ENCODE results near the gene RAET1E.
"Not testable (repeated sequence)": the region's sequence is repeated elsewhere in the genome, so short reads cannot be mapped to it uniquely, and the experiment has no call there.

RAET1E gene, protein sequence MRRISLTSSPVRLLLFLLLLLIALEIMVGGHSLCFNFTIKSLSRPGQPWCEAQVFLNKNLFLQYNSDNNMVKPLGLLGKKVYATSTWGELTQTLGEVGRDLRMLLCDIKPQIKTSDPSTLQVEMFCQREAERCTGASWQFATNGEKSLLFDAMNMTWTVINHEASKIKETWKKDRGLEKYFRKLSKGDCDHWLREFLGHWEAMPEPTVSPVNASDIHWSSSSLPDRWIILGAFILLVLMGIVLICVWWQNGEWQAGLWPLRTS

GRCh38 chr6:149897855-149898744 lies at the start of gene RAET1E:
TSS of gene RAET1E (minus strand) at chr6:149898113. CDS start at chr6:149890901, 7,212 bp downstream.
- DNase-seq = no peak

DNA sequence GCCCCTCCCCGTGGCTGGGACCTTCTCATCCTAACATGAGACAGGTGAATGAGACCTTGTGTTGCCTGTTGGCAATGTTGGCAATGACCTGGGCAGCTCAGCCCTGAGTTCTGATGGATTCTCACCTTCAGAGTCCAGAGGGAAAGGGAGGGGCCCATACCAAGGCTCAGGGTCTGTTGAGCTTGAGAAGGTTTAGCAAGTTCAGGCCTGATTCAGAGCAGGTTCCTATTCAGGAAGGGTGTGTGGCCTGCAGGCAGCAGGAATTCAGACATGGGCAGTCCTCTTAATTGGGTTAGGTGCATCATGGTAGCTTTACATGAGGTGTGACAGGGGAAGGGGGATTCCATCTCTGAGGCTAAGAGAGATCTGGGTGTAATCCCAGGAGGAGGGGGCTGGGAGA lies 49.6 kb upstream of the RAET1E start:
- DNase-seq = not testable (repeated sequence)

- DNase-seq = not testable (repeated sequence)
Observed at GRCh38 chr6:149946631-149947030, 48.7 kb upstream of the RAET1E start.

GRCh38 chr6:149945276-149945675 lies 47.4 kb upstream of the RAET1E start:
- DNase-seq = not testable (repeated sequence)

DNA sequence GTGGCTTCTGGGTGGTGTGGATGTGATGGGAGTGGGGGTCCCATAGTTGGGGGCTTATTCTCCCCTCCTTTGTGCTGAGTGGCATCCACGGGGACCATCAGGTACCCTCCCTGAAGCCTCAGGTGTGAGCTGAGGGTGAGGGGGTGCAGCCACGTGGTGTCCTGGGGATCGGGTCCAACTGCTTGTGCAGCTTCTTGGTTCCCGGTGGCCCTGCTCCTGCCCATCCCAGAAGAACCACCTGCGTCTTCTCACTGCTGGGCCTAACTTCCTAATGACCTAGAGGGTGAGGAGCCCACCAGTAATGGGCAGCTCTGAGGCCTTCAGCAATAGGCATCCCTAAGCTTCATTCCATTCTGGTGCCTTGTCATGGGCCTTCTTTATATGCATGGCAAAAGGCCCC lies 45.4 kb upstream of the RAET1E start:
- not testable (repeated sequence) for DNase-seq

- DNase-seq = no peak
Observed at GRCh38 chr6:149942461-149942829, 44.5 kb upstream of the RAET1E start.

DNA sequence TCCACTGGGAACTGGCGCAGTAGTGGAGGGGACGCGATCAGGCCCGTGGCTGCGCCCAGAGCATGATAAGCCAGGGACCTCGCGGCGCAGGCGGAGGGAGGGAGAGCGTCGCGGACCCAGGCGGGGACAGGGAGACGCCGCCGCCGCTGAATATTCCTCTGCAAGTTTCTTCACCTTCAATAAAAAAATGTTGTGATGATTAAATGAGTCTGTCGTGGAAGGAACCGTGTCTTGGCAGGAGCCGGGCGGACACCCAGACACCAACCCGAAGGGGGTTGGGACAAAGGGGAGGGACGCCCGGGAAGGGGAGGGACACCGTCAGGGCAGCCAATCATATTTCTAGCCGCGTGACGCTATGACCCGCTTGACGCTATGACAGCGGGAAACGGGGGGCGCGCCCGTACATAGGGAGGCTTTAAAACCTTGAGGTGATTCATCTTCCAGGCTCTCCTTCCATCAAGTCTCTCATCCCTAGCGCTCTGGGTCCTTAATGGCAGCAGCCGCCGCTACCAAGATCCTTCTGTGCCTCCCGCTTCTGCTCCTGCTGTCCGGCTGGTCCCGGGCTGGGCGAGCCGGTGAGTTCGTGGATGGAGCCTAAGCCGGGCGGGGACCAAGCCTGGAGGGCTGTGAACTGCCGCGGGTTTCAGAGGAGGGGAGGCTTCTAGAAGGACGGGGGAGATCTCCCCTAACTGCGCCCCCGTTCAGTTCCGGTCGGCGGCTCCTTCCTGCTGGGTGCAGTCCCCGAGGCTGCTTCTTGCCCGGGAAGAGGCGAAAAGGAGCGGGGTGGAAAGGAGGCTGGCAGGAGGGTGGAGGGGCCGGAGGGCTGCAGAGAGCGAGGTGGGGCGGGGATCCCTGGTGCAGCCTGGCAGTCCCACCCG lies 43.9 kb upstream of the RAET1E start, which contains the start of gene ULBP2:
Gene ULBP2, plus strand, starts transcription at position 432 of the 878 bp plus-strand sequence. Its CDS starts 59 bp downstream, at position 491.
- peak; percentile 81 to 92 for DNase-seq

GRCh38 chr6:149940672-149940982 lies 42.7 kb upstream of the RAET1E start:
- DNase-seq = no peak

DNA sequence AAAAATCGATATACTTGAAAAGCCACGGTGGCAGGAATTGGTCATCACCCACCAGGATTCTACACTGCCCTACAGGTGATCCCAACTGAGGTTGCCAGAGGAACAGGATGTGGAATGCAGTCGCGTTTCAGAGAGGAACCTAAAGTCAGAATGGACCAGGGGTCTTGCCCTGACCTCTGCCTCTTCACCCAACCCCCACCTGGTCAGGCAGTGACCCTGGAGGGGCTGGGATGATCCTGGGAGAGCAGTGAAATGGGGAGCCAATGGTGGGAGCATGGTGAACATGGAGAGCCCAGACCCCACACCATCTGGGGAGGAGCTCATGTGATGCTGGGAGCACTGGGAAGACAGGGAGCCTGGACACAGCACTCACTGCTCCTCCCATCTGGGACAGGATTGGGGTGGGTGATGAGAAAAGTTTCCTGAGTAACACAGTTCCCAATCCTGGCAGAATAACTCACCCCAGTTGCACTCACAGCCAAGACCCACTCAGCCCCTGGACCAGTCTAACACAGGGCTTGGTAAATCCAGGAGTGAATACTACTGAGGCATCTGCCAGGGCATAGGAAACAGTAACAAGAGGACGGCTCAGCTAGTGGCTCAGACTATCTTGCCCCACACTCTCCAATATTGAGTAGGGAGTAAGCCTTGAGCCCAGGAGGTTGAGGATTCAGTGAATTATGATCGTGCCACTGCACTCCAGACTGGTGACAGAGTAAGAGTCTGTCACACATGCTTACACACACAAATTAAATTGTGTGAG lies 42.2 kb upstream of the RAET1E start:
- DNase-seq = no peak

GRCh38 chr6:149939356-149939648 lies 41.4 kb upstream of the RAET1E start:
- DNase-seq = no peak

GRCh38 chr6:149938571-149939355 lies 40.9 kb upstream of the RAET1E start:
- no peak for DNase-seq

GRCh38 chr6:149938013-149938570 lies 40.2 kb upstream of the RAET1E start:
- not testable (repeated sequence) for DNase-seq

DNA sequence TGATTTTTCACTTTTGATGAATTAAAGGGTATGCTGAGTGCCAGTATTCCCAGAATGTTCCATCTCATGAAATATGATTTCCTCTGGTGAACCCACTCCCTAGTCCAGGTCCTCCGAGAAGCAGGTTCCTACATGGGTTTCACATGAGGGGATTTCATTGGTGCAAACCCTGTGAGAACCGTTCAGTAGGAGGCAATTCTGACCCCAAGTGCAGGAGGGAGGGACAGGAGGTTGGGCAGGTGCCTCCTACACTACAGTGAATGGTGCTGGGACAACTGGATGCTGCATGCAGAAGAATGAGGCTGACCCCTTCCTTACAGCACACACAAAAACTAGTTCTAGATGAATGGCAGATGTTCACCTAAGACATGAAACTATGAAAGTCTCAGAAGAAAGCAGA lies 38.8 kb upstream of the RAET1E start:
- no peak for DNase-seq

GRCh38 chr6:149935668-149936067 lies 37.8 kb upstream of the RAET1E start:
- no peak for DNase-seq

- DNase-seq = no peak
Observed at GRCh38 chr6:149935246-149935645, 37.3 kb upstream of the RAET1E start.

DNA sequence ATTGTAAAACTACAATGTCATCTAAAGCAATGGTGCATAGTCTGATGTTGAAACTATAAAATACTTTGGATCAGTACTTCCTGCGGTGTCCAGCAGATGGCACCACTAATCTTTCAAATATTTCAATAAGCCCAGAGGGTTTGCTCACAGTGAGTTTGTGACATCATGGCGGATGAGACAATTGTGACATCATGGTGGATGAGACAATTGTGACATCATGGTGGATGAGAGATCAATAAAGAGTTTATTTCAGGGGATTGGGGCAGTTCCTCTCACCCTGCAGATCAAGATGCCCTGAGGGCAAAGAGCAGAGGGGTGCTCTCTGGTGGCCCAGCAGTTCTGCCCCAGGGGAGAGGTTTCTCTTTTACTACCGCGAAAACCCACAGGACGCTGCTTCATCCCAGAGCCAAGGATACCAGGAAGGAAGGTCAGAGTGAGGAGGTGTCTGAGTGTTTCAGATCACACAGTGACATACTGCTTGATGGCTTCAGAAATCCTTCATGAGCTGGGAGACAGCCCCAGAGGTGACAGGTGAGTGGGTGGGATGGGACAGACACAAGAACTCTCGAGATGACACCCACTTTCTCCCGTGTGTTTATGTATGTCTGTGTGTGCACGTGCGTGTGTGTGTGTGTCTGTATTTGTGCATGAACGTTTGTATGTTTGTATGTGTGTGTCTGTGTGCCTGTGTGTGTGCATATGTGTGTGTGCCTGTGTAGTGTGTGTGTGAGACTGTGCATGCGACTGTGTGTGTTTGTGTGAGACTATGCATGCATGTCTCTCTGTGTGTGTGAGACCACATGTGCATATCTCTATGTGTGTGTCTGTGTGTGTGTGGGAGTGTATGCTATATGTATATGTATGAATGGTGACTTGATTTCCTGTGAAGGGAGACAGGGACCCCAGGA lies 36.6 kb upstream of the RAET1E start:
- DNase-seq = peak; percentile 57 to 97

DNA sequence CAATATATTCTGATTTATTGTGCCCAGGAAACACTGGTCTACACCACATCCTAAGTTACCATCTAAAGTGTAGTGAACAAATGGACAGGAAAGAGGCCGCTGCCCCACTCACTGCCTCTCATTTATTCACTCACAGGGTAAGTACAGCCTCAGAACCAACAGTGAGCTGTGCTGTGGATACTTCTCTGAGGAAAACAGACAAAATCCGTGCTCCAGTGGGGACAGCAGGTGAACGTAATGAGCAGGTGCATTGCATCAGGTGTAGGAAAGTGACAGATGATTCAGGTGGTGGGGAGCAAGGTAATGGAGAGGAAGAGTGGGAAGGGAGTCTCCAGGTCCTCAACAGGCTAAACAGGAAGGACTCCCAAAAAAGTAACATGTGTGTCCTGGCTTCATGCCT lies 35.5 kb upstream of the RAET1E start:
- DNase-seq = no peak

DNA sequence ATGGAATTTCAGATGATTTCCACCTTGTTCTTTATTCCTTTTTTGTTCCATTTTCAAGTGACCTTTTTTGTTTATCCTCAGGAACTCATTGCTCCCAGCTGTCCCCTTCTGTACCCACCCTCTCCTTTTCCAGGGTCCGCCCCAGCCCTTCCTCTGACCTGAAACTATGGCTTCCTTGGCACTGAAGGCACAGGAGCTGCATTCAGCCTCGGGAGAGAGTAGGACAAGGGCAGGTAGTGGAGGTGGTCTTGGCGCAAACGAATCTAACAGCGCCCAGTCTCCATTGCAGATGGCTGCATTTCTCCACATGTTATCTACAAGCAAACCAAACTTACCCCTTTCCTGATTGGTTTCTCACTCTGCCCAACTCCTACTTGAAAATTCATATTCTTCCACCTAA lies 35.1 kb upstream of the RAET1E start:
- no peak for DNase-seq

DNA sequence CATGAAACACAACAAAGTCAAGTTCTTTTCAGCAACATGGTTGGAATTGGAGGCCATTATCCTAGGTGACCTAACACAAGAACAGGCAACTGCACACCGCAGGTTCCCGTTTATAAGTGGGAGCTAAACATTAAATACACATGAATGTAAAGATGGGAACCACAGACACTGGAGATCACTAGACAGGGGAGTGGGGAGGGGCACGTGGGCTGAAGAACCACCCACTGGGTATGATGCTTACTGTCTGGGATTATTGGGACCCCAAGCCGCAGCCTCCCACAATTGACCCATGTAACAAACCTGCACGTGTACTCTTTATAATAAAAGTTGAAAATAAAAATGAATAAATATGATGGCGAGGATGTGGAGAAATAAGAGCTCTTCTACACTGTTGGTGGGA lies 33.6 kb upstream of the RAET1E start:
- no peak for DNase-seq

DNA sequence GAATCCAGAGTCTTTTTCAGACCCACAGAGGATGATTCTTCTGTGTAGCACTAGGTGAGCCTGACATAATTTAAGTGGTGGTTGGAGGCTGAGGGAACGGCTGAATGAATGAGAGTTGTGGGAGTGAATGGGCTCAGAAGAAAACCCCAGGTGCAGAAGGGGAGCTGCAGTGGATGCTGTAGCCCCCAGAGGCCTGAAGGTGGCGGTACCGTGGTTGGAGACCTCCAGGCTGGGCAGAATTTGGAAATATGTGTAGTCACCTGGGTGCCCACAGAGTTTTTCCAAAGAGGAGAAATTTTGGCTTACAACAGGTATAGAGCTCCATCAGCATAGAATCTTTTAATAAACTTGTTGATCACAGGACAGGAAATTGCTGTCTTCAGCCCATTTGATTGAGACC lies 31.5 kb upstream of the RAET1E start:
- no peak for DNase-seq
